ENCODE data around the gene MT1X.

DNA sequence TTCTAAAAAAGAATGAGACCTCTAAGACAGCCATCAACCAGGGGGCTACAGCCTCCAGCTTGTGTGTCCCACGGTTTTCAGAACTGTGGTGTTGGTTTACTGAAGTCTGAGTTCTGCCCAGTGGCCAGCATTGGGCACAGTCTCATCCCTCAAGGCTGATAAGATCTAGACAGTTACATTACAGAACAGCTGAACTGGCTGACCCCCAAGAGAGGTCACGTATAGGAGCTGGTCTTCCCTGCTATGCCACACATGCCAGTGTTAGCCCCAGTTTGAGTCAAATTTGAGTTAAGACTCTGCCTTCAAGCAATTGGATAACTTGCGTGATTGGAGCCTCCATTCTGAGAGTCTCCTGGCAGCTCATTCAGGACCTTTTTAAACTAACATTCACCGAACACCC is 32.9 kb downstream of the MT1X start:
- TF ChIP-seq, protein P1, sequence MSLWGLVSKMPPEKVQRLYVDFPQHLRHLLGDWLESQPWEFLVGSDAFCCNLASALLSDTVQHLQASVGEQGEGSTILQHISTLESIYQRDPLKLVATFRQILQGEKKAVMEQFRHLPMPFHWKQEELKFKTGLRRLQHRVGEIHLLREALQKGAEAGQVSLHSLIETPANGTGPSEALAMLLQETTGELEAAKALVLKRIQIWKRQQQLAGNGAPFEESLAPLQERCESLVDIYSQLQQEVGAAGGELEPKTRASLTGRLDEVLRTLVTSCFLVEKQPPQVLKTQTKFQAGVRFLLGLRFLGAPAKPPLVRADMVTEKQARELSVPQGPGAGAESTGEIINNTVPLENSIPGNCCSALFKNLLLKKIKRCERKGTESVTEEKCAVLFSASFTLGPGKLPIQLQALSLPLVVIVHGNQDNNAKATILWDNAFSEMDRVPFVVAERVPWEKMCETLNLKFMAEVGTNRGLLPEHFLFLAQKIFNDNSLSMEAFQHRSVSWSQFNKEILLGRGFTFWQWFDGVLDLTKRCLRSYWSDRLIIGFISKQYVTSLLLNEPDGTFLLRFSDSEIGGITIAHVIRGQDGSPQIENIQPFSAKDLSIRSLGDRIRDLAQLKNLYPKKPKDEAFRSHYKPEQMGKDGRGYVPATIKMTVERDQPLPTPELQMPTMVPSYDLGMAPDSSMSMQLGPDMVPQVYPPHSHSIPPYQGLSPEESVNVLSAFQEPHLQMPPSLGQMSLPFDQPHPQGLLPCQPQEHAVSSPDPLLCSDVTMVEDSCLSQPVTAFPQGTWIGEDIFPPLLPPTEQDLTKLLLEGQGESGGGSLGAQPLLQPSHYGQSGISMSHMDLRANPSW (CRISPR knock-in tag; conservative IDR thresholded peaks at IDR 0.05; ENCODE audit: low read depth): no peak
- TF ChIP-seq SP1 (CRISPR knock-in tag; conservative IDR thresholded peaks at IDR 0.05): no peak
- TF ChIP-seq, protein P2, sequence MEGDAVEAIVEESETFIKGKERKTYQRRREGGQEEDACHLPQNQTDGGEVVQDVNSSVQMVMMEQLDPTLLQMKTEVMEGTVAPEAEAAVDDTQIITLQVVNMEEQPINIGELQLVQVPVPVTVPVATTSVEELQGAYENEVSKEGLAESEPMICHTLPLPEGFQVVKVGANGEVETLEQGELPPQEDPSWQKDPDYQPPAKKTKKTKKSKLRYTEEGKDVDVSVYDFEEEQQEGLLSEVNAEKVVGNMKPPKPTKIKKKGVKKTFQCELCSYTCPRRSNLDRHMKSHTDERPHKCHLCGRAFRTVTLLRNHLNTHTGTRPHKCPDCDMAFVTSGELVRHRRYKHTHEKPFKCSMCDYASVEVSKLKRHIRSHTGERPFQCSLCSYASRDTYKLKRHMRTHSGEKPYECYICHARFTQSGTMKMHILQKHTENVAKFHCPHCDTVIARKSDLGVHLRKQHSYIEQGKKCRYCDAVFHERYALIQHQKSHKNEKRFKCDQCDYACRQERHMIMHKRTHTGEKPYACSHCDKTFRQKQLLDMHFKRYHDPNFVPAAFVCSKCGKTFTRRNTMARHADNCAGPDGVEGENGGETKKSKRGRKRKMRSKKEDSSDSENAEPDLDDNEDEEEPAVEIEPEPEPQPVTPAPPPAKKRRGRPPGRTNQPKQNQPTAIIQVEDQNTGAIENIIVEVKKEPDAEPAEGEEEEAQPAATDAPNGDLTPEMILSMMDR (IDR thresholded peaks at IDR 0.05): no peak
- TF ChIP-seq NFE2L1 (CRISPR knock-in tag; IDR thresholded peaks at IDR 0.05): no peak
- TF ChIP-seq ZNF263 (CRISPR knock-in tag; IDR thresholded peaks at IDR 0.05; ENCODE audit: low read depth): no peak
- TF ChIP-seq ETV6 (CRISPR knock-in tag; IDR thresholded peaks at IDR 0.05): no peak
- TF ChIP-seq TP53 (CRISPR knock-in tag; IDR thresholded peaks at IDR 0.05): no peak
- no peak for TF ChIP-seq KAT7 (CRISPR knock-in tag; IDR thresholded peaks at IDR 0.05; ENCODE audit: borderline replicate concordance)
- TF ChIP-seq, protein P3, sequence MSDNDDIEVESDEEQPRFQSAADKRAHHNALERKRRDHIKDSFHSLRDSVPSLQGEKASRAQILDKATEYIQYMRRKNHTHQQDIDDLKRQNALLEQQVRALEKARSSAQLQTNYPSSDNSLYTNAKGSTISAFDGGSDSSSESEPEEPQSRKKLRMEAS (CRISPR knock-in tag; IDR thresholded peaks at IDR 0.05): no peak
- no peak for TF ChIP-seq JUN (CRISPR knock-in tag; IDR thresholded peaks at IDR 0.05)
- TF ChIP-seq TCF7 (CRISPR knock-in tag; IDR thresholded peaks at IDR 0.05; ENCODE audit: low read depth): no peak
